K562 (cell line): ENCODE results near the gene TFF3. TPM values are rescaled to one million over a fixed set of nuclear protein-coding genes. Genes with fewer than 3 reads are reported as not detected.

Experiments used
- ATAC-seq: fragments of 200-7000 bp; cut with Tn5 transposase; 3 replicates; pipeline ENCODE4 v1.9.1; 2020; ENCODE audit warnings: moderate library complexity
- BruUV-seq: library from RNA; stranded (reverse); fragments of 400-500 nt; replicated peaks from 2 replicates; lab custom pipeline; 2021; lab: Mats Ljungman, UMichigan
- CTCF ChIA-PET: fragments of 300-600 bp; formaldehyde crosslinking; extraction: SDS; loops from one replicate; lab custom pipeline; 2021; ENCODE audit warnings: low intra/inter-chr PET ratio; lab: Yijun Ruan, JAX
- POLR2A ChIA-PET: fragments of 300-600, 350-650 bp; sonication (Branson Sonifier 250); formaldehyde crosslinking; extraction: SDS; loops from one replicate; lab custom pipeline; 2021; ENCODE audit warnings: antibody characterized with exemption, inconsistent platforms; lab: Yijun Ruan, JAX
- DNase-seq, 4 experiments: peaks; one replicate each; pipeline versions ENCODE4 v3.0.0 to v3.0.0-alpha.2; 2011 to 2018; ENCODE audit warnings: low spot score in 3 of 4, mixed read lengths in 3 of 4; ENCODE audit errors: extremely low read depth in 1 of 4
- FAIRE-seq: peaks from 2 replicates; lab custom pipeline; 2011; peaks lifted over from hg19 to GRCh38; lab: Jason Lieb, UNC
- H2AFZ ChIP-seq: 2 replicates; pipeline ENCODE4 v1.6.0; 2011; ENCODE audit warnings: low read depth, low read length, control low read depth, inconsistent platforms
- H3K27ac ChIP-seq: fragments of 200-600 bp; 3 replicates; pipeline ENCODE4 v1.8.0; 2011; ENCODE audit warnings: low read depth, mild to moderate bottlenecking, control low read depth, inconsistent platforms, low read length, moderate library complexity, mixed read lengths; ENCODE audit errors: extremely low read depth
- H3K27me3 ChIP-seq, 2 experiments: fragments of 300-600 bp in 1 of 2; 2 replicates in 1 of 2; 3 replicates in 1 of 2; pipeline versions ENCODE4 v1.6.0 to v1.8.0; 2011; ENCODE audit warnings: inconsistent platforms in 2 of 2, low read length in 2 of 2, mild to moderate bottlenecking in 1 of 2, mixed read lengths in 1 of 2, moderate library complexity in 1 of 2; ENCODE audit not compliant: control insufficient read depth in 2 of 2, insufficient read depth in 2 of 2
- H3K36me3 ChIP-seq: fragments of 300-600 bp; 3 replicates; pipeline ENCODE4 v1.8.0; 2011; ENCODE audit warnings: mild to moderate bottlenecking, low read length, inconsistent platforms; ENCODE audit not compliant: control insufficient read depth, insufficient read depth
- H3K4me1 ChIP-seq, 2 experiments: fragments of 200-600 bp in 1 of 2; replicated peaks in 1 of 2; 2 replicates in 1 of 2; 3 replicates in 1 of 2; pipeline versions ENCODE4 v1.5.1 to v1.8.0; 2011; ENCODE audit warnings: inconsistent platforms in 2 of 2, low read length in 2 of 2, mild to moderate bottlenecking in 1 of 2, mixed read lengths in 1 of 2, moderate library complexity in 1 of 2; ENCODE audit not compliant: control insufficient read depth in 2 of 2, insufficient read depth in 2 of 2
- H3K4me2 ChIP-seq: 2 replicates; pipeline ENCODE4 v1.6.1; 2011; ENCODE audit warnings: low read length, control low read depth, inconsistent platforms, mixed read lengths; ENCODE audit not compliant: insufficient read depth
- H3K4me3 ChIP-seq: fragments of 200-600 bp; sonication (generic), shearing (Covaris generic); 2 replicates; pipeline ENCODE4 v1.5.1; 2016; ENCODE audit warnings: control low read depth, inconsistent platforms
- H3K79me2 ChIP-seq: fragments of 200-600 bp; 3 replicates; pipeline ENCODE4 v1.8.0; 2011; ENCODE audit warnings: low read length, inconsistent platforms; ENCODE audit not compliant: control insufficient read depth, insufficient read depth
- H3K9ac ChIP-seq, 2 experiments: 2 replicates each; pipeline versions ENCODE4 v1.6.0 to v1.6.1; 2011; ENCODE audit warnings: low read depth in 2 of 2, low read length in 2 of 2, control low read depth in 1 of 2, inconsistent platforms in 1 of 2, mild to moderate bottlenecking in 1 of 2, mixed read lengths in 1 of 2; ENCODE audit not compliant: insufficient read depth in 1 of 2
- H3K9me1 ChIP-seq: one replicate; pipeline ENCODE4 v1.6.0; 2011; ENCODE audit warnings: inconsistent platforms, mild to moderate bottlenecking, low read length, moderate library complexity; ENCODE audit not compliant: control insufficient read depth, insufficient read depth
- H3K9me3 ChIP-seq: replicated peaks from 2 replicates; pipeline ENCODE4 v1.5.1; 2011; ENCODE audit warnings: low read depth, low read length, inconsistent platforms; ENCODE audit not compliant: control insufficient read depth, insufficient read depth
- H4K20me1 ChIP-seq: replicated peaks from 2 replicates; pipeline ENCODE4 v1.6.1; 2011; ENCODE audit warnings: low read length, inconsistent platforms, mixed read lengths; ENCODE audit not compliant: control insufficient read depth, insufficient read depth
- ESRRA ChIP-seq: fragments of 450-650 bp; IDR thresholded peaks from 2 replicates; pipeline ENCODE4 v1.6.1; 2014; ENCODE audit warnings: low read depth, mild to moderate bottlenecking, moderate library complexity, borderline replicate concordance
- MECOM ChIP-seq: fragments of 250-450 bp; sonication (Bioruptor Pico); IDR thresholded peaks from 2 replicates; pipeline ENCODE4 v1.8.0; 2022; ENCODE audit warnings: inconsistent platforms
- TCF7L2 ChIP-seq: fragments of 150-350 bp; IDR thresholded peaks from 2 replicates; pipeline ENCODE4 v1.6.1; 2016; ENCODE audit warnings: low read depth, mild to moderate bottlenecking, low read length, moderate library complexity
- ZNF518B ChIP-seq: fragments of 250-450 bp; sonication (Bioruptor Pico); IDR thresholded peaks from 2 replicates; pipeline ENCODE4 v1.5.0; 2021; ENCODE audit warnings: mild to moderate bottlenecking, moderate library complexity
- WGBS: fragments of 100-300 bp; shearing (Covaris generic); methylation state at CpG from one replicate; pipeline ENCODE4 v1.1.6; 2016; ENCODE audit warnings: low coverage, mixed read lengths; ENCODE audit not compliant: insufficient coverage; ENCODE audit errors: missing lambda C conversion rate; 5-methylcytosine and 5-hydroxymethylcytosine counted together
- in situ Hi-C: fragments of 300-500 bp; cut with MboI; formaldehyde crosslinking; loops from 4 replicates; pipeline ENCODE4 v1.15.0; 2018; ENCODE audit warnings: inconsistent platforms, mixed read lengths
- intact Hi-C: fragments of 100-400 bp; cut with micrococcal nuclease; formaldehyde crosslinking; loops from 2 replicates; pipeline ENCODE4 v1.14.2; 2022
- polyA plus RNA-seq, 8 experiments: library from polyadenylated mRNA; depleted of rRNA in 4 of 8; stranded (reverse) in 5 of 8; unstranded in 3 of 8; fragments of >200 nt; fragmentation: Nextera tagmentation in 2 of 8; fragmentation: Illumina TruSeq in 1 of 8; extraction: Ambion mirVana in 2 of 8; extraction: Trizol in 1 of 8; gene quantifications; 2 replicates each; pipeline versions ENCODE4 v1.2.1 to v1.2.3, GENCODE V29; 2011 to 2014; ENCODE audit warnings: inconsistent platforms in 1 of 8, missing spikeins in 1 of 8
- total RNA-seq, 7 experiments: library from RNA; depleted of rRNA in 6 of 7; stranded (reverse); fragments of >200 nt in 6 of 7; fragmentation: Illumina TruSeq in 2 of 7; extraction: Trizol in 2 of 7; gene quantifications; 2 replicates each; pipeline versions ENCODE4 v1.2.1 to v1.2.3, GENCODE V29; 2011 to 2021; ENCODE audit warnings: low replicate concordance in 1 of 7

Gene TFF3
- total and polyA plus RNA-seq, 9 of the 15 experiments (the other 6 are each of a cell fraction or from before 2014, with no cell fraction given) = 0.78 TPM; not detected in 8

DNA sequence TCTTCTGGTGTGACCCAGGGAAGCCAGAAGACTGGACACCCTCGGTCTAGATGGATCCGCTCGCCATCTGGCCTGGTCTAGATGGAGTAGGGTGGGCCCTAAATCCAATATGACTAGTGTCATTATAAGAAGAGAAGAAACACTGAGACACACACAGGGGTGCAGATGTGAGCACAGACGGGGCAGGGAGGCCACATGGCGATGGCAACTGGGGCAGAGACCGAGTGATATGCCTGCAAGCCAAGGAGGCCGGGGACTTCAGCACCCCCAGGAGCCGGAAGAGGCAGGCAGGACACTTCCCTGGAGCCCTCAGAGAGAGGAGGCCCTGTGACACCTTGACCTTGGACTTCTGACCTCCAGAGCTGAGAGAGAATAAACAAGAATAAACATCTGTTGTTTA lies 5.6 kb upstream of the TFF3 start:
- H3K9ac ChIP-seq = no peak overlapping the region; a peak in 1 of 4 replicates
- no peak overlapping the region for H3K4me3 ChIP-seq
- intact Hi-C loops (no loop called here), in situ Hi-C loops (no loop called here)
- POLR2A ChIA-PET = no interaction called here
- H3K27me3 ChIP-seq = peaks cover 48 to 70% of the 10 kb centered on the region in 2 experiments
- CTCF ChIA-PET = no interaction called here
- H3K36me3 ChIP-seq = no peaks in the 10 kb centered on the region
- FAIRE-seq (no peak), DNase-seq (no peak), ATAC-seq (no peak)
- H4K20me1 ChIP-seq = 0 out of 2 replicates have a peak, but pooled peaks cover 6% of the 10 kb centered on the region
- BruUV-seq = no TSS peak
- no peaks in the 10 kb centered on the region for H3K79me2 ChIP-seq
- no peaks in the 10 kb centered on the region for H3K9me1 ChIP-seq
- WGBS = 21% methylated on average over 8 of the region's 8 CpGs
- no peak for TF ChIP-seq MECOM (CRISPR knock-in tag)
- TF ChIP-seq ESRRA = peak; percentile 49; the same call in 1 of the 2 replicates
- no peak for TF ChIP-seq TCF7L2
- TF ChIP-seq ZNF518B (CRISPR knock-in tag) = no peak
- H3K4me2 ChIP-seq = no peak overlapping the region
- H2AFZ ChIP-seq = no peak overlapping the region
- H3K4me1 ChIP-seq = no peaks in the 10 kb centered on the region
- H3K9me3 ChIP-seq = no peaks in the 10 kb centered on the region
- H3K27ac ChIP-seq = no peak overlapping the region
